ENCODE measurements around the gene SNTG2. TPM values are rescaled to one million over a fixed set of nuclear protein-coding genes. Genes with fewer than 3 reads are reported as not detected.

SNTG2 gene
- total RNA-seq, 1 donor from 2014 or later, result 2.2 TPM

GRCh38 chr2:944693-945092, 6.0 kb upstream of the SNTG2 start:
- Mint-ChIP-seq H3K4me1 (peaks cover 16% of the 10 kb centered on the region), H3K9me3 (peaks cover 7% of the 10 kb centered on the region), H3K27ac (no peak overlapping the region), H3K36me3 (ENCODE audit: low read depth) (no peaks in the 10 kb centered on the region), H3K27me3 (peaks cover 13% of the 10 kb centered on the region), H3K4me3 (no peak overlapping the region)
- DNase-seq (no peak), ATAC-seq (ENCODE audit: low read depth) (no peak)
- ChIA-PET POLR2A (no interaction called here), CTCF (no interaction called here)
- intact Hi-C loops (cut with micrococcal nuclease), result no loop called here
- TF ChIP-seq CTCF (IDR thresholded peaks at IDR 0.05), result no peak

- no peak for TF ChIP-seq CTCF (IDR thresholded peaks at IDR 0.05)
- Mint-ChIP-seq H3K36me3 (ENCODE audit: low read depth) (no peaks in the 10 kb centered on the region), H3K27me3 (peaks cover 13% of the 10 kb centered on the region), H3K4me1 (peaks cover 18% of the 10 kb centered on the region), H3K9me3 (peaks cover 7% of the 10 kb centered on the region), H3K27ac (no peak overlapping the region), H3K4me3 (no peak overlapping the region)
- intact Hi-C loops (cut with micrococcal nuclease), result no loop called here
- ChIA-PET POLR2A (no interaction called here), CTCF (no interaction called here)
- DNase-seq, result no peak
- ATAC-seq (ENCODE audit: low read depth), result no peak
These were observed 5.5 kb upstream of the SNTG2 start for GRCh38 chr2:945104-945503.

- H3K9me3 Mint-ChIP-seq, result peaks cover 7% of the 10 kb centered on the region
- peaks cover 19% of the 10 kb centered on the region for H3K4me1 Mint-ChIP-seq
- intact Hi-C loops (cut with micrococcal nuclease), result no loop called here
- POLR2A ChIA-PET, result no interaction called here
- CTCF ChIA-PET, result no interaction called here
- TF ChIP-seq CTCF (IDR thresholded peaks at IDR 0.05), result no peak
- no peak for ATAC-seq (ENCODE audit: low read depth)
- no peaks in the 10 kb centered on the region for H3K36me3 Mint-ChIP-seq (ENCODE audit: low read depth)
- no peak for DNase-seq
- H3K27me3 Mint-ChIP-seq, result peaks cover 13% of the 10 kb centered on the region
- H3K4me3 Mint-ChIP-seq, result peak overlapping the region; percentile 8
- H3K27ac Mint-ChIP-seq, result no peak overlapping the region
These were observed 4.3 kb upstream of the SNTG2 start for GRCh38 chr2:946073-946948.

- ATAC-seq (ENCODE audit: low read depth) (no peak), DNase-seq (no peak)
- peak overlapping the region; percentile 78 for H3K4me3 Mint-ChIP-seq
- no peaks in the 10 kb centered on the region for H3K36me3 Mint-ChIP-seq (ENCODE audit: low read depth)
- POLR2A ChIA-PET, result no interaction called here
- intact Hi-C loops (cut with micrococcal nuclease), result no loop called here
- H3K9me3 Mint-ChIP-seq, result peaks cover 4% of the 10 kb centered on the region
- peaks cover 22% of the 10 kb centered on the region for H3K4me1 Mint-ChIP-seq
- peaks cover 22% of the 10 kb centered on the region for H3K27me3 Mint-ChIP-seq
- CTCF ChIA-PET, result no interaction called here
- TF ChIP-seq CTCF (IDR thresholded peaks at IDR 0.05), result no peak
- no peak overlapping the region for H3K27ac Mint-ChIP-seq
These were observed 1.1 kb upstream of the SNTG2 start for GRCh38 chr2:949384-950079.

- DNase-seq, result no peak
- POLR2A ChIA-PET, result no interaction called here
- CTCF ChIA-PET, result no interaction called here
- Mint-ChIP-seq H3K4me1 (peaks cover 14% of the 10 kb centered on the region), H3K27ac (no peak overlapping the region), H3K4me3 (peak overlapping the region; percentile 69), H3K36me3 (ENCODE audit: low read depth) (no peaks in the 10 kb centered on the region), H3K27me3 (peaks cover 19% of the 10 kb centered on the region), H3K9me3 (no peaks in the 10 kb centered on the region)
- no peak for TF ChIP-seq CTCF (IDR thresholded peaks at IDR 0.05)
- intact Hi-C loops (cut with micrococcal nuclease), result no loop called here
- no peak for ATAC-seq (ENCODE audit: low read depth)
These were observed 766 bp downstream of the SNTG2 start for GRCh38 chr2:951224-952006.
